HG03159 (cell line): ENCODE measurements around the gene BCL2L13.

ENCODE experiments used
- ATAC-seq: cut with Tn5 transposase; IDR thresholded peaks from one replicate; pipeline ENCODE4 v1.9.1; 2021; ENCODE audit warnings: mild to moderate bottlenecking, moderate library complexity; ENCODE audit not compliant: unreplicated experiment

Gene BCL2L13

GRCh38 chr22:17726006-17726927, 87.7 kb downstream of the BCL2L13 start:
- no peak for ATAC-seq

GRCh38 chr22:17726928-17727897, 88.7 kb downstream of the BCL2L13 start:
- no peak for ATAC-seq

GRCh38 chr22:17728786-17729185, 90.2 kb downstream of the BCL2L13 start:
- ATAC-seq, result no peak

GRCh38 chr22:17729561-17729960, 91.0 kb downstream of the BCL2L13 start:
- no peak for ATAC-seq

GRCh38 chr22:17732251-17732854, 93.8 kb downstream of the BCL2L13 start:
- no peak for ATAC-seq

GRCh38 chr22:17733466-17733865, 94.9 kb downstream of the BCL2L13 start:
- ATAC-seq, result no peak

- ATAC-seq, result no peak
Observed at GRCh38 chr22:17734187-17734586, 95.6 kb downstream of the BCL2L13 start.

- no peak for ATAC-seq
Observed at GRCh38 chr22:17738386-17739128, 100.0 kb downstream of the BCL2L13 start.

GRCh38 chr22:17739196-17739975, 100.8 kb downstream of the BCL2L13 start:
- no peak for ATAC-seq

- no peak for ATAC-seq
Observed at GRCh38 chr22:17741866-17742526, 103.4 kb downstream of the BCL2L13 start.

GRCh38 chr22:17742527-17742902, 104.0 kb downstream of the BCL2L13 start:
- peak; percentile 53 for ATAC-seq

GRCh38 chr22:17743661-17744411, 105.3 kb downstream of the BCL2L13 start:
- ATAC-seq, result no peak

- no peak for ATAC-seq
Observed at GRCh38 chr22:17744430-17744829, 105.9 kb downstream of the BCL2L13 start.

- ATAC-seq, result no peak
Observed at GRCh38 chr22:17746916-17747315, 108.4 kb downstream of the BCL2L13 start.

GRCh38 chr22:17748555-17749353, 110.2 kb downstream of the BCL2L13 start:
- no peak for ATAC-seq

- ATAC-seq, result no peak
Observed at GRCh38 chr22:17749605-17750395, 111.2 kb downstream of the BCL2L13 start.

GRCh38 chr22:17751596-17751995, 113.0 kb downstream of the BCL2L13 start:
- ATAC-seq, result no peak
